T-helper 17 cell (primary cell): ENCODE measurements around the gene IQCH. TPM values are rescaled to one million over a fixed set of nuclear protein-coding genes. Genes with fewer than 3 reads are reported as not detected.

ENCODE experiments used
- ATAC-seq: fragments of 150-1000 bp; cut with Tn5 transposase; 2 replicates; pipeline ENCODE4 v1.10.0; 2021; ENCODE audit warnings: mild to moderate bottlenecking, moderate library complexity
- DNase-seq, 3 donors: peaks; one replicate each; pipeline versions ENCODE4 v3.0.0 to v3.0.0-alpha.2; 2020 to 2021
- H3K9me3 ChIP-seq: one replicate; pipeline ENCODE4 v1.7.0; 2013; ENCODE audit warnings: low read length, mild to moderate bottlenecking; ENCODE audit not compliant: control insufficient read depth, poor library complexity, severe bottlenecking
- H3K27ac Mint-ChIP-seq: one replicate; pipeline ENCODE4 v1.8.0; 2022; ENCODE audit warnings: mild to moderate bottlenecking, moderate library complexity, mixed read lengths
- H3K27me3 Mint-ChIP-seq: one replicate; pipeline ENCODE4 v1.8.0; 2022; ENCODE audit warnings: mixed read lengths
- H3K36me3 Mint-ChIP-seq: one replicate; pipeline ENCODE4 v1.8.0; 2022; ENCODE audit warnings: low read depth, mixed read lengths
- H3K4me1 Mint-ChIP-seq: one replicate; pipeline ENCODE4 v1.8.0; 2022; ENCODE audit warnings: mild to moderate bottlenecking, mixed read lengths
- H3K4me3 Mint-ChIP-seq: one replicate; pipeline ENCODE4 v1.8.0; 2022; ENCODE audit warnings: mild to moderate bottlenecking, moderate library complexity, mixed read lengths
- total RNA-seq, 4 donors: library from RNA in 2 of 4; stranded (reverse) in 2 of 4; gene quantifications; one replicate each; pipeline ENCODE4 v1.2.3 and lab custom pipeline; 2022 to 2026

The IQCH gene
- total RNA-seq, 2 donors from 2014 or later: 0.70 to 1.2 TPM

DNA sequence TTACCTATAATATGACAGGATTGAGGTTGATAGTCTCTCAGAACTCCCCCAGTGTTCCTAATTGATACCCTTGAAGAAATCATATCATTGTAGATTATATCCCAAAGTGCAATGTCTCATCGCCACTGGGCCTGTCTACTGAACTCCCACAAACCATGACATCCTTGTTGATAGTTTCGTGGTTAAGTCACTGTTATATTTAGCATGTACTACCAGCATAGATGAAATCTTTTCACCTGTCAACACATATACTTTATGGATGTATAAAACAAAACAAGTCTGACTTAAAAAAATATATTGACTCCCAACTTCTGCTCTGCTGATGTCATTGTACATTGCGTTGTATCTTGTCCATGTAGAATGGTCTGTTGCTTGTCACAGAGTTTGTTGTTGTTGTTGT, 128.1 kb downstream of the IQCH start:
- ATAC-seq: no peak
- H3K9me3 ChIP-seq: no peaks in the 10 kb centered on the region
- no peak overlapping the region for H3K27ac Mint-ChIP-seq
- peaks cover 22% of the 10 kb centered on the region for H3K27me3 Mint-ChIP-seq
- H3K4me1 Mint-ChIP-seq: no peaks in the 10 kb centered on the region
- H3K36me3 Mint-ChIP-seq: peaks cover 2% of the 10 kb centered on the region
- no peak overlapping the region for H3K4me3 Mint-ChIP-seq
- no peak for DNase-seq

DNA sequence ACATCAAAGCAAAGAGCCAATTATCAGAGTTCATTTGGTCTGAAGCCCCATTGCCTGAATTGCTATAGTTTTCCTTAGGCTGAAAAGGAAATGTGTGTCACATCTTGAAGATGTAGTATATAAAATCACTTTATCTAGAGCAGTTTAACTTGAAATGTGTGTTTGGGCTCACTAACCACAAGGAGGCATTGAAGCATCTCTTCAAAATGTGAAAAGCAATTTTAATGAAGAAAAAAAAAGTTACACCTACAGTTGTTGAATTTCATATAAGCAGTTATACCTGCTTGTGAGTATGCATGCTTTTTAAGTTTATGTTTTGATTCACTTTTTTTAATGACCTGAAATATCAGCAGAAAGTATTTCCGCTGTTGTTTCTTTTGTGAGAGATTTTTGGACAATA, 129.3 kb downstream of the IQCH start:
- no peak for DNase-seq

DNA sequence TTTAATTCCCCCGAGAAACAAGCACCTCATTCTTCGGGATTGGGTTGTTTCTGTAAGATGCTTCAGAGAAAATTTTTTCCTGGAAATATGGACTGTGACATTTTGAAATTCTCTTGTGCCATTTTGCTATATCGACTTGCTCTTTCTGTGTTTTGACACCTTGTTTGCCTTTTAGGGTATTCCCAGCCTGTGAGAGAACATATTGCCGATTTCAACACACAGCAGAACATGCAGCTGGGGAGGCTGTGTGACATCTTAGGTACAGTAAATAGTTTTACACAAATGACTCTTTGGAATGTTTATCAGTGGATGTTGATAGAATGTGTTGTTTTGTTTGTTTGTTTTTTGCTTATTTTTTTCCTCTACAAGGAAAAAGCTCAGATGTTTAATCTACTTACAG, 130.2 kb downstream of the IQCH start:
- ATAC-seq: no peak
- no peaks in the 10 kb centered on the region for H3K4me1 Mint-ChIP-seq
- H3K27me3 Mint-ChIP-seq: peaks cover 18% of the 10 kb centered on the region
- H3K27ac Mint-ChIP-seq: no peak overlapping the region
- DNase-seq: no peak
- peaks cover 2% of the 10 kb centered on the region for H3K36me3 Mint-ChIP-seq
- no peak overlapping the region for H3K4me3 Mint-ChIP-seq
- no peaks in the 10 kb centered on the region for H3K9me3 ChIP-seq

More for the DNA sequence above, 129.3 kb downstream of the IQCH start:
- no peaks in the 10 kb centered on the region for H3K9me3 ChIP-seq
- H3K27ac Mint-ChIP-seq: no peak overlapping the region
- no peak overlapping the region for H3K4me3 Mint-ChIP-seq
- H3K27me3 Mint-ChIP-seq: peaks cover 18% of the 10 kb centered on the region
- no peaks in the 10 kb centered on the region for H3K4me1 Mint-ChIP-seq
- peaks cover 2% of the 10 kb centered on the region for H3K36me3 Mint-ChIP-seq
- ATAC-seq: no peak

DNA sequence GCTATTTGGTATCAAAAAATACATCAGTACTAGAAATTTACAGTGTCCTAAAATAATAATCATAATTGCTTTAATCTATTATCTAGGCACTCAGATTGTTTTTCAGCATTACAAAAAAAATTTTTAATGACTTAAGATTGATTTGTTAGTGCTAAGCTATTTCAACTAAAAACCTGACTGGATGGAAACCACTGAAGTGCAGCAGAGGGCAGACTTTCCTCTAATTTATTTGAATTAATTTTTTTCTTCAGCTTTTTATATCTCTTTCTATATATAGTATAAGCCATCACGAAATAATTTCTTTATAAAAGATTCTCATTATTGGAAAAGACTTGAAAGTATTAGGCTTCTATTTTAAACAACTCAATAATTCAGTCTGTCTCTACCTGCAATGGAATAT, 131.4 kb downstream of the IQCH start:
- no peak overlapping the region for H3K4me3 Mint-ChIP-seq
- no peak overlapping the region for H3K27ac Mint-ChIP-seq
- DNase-seq (no peak), ATAC-seq (no peak)
- H3K4me1 Mint-ChIP-seq: no peaks in the 10 kb centered on the region
- peaks cover 15% of the 10 kb centered on the region for H3K27me3 Mint-ChIP-seq
- peaks cover 2% of the 10 kb centered on the region for H3K36me3 Mint-ChIP-seq
- H3K9me3 ChIP-seq: no peaks in the 10 kb centered on the region

DNA sequence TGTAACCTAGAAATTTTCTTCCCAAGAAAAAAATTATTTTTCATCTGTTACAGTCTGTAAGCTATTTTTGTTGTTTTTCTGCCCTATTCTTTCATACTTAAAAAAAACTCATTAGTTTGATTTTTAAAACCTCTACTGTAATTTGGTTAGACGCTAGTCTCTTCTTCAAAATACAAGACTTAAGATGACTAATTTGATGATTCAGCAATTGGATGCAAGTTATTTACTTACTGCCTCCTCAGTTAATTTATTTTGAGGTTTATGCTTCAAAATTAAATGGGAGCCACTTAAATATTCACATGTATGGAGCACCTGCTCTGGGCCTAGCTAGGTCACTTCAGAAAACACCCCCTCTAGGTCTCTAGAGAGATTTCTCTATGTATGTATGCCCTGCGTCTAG, 132.4 kb downstream of the IQCH start:
- ATAC-seq (no peak), DNase-seq (no peak)
- Mint-ChIP-seq H3K36me3 (no peaks in the 10 kb centered on the region), H3K27me3 (peaks cover 13% of the 10 kb centered on the region), H3K4me1 (no peaks in the 10 kb centered on the region), H3K4me3 (no peak overlapping the region), H3K27ac (no peak overlapping the region)
- H3K9me3 ChIP-seq: no peaks in the 10 kb centered on the region

DNA sequence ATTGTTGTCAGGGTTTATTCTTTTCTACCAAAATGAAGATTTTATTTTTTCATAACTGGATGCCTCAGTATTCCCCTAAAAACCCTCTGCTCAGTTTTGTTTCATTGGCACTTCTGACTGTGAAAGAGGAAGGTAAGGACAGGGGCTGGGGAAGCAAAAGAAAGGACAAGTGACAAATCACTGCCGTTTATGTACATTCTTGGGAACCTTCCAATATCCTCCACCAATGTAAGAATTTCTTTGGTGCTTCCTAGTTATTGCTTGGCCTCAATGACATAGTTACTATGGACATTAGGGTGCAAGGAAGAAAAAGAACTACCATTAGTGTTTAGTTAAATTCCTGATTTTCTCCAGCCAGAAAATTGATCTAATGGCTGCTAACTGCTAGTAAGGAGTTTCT, 135.4 kb downstream of the IQCH start:
- no peaks in the 10 kb centered on the region for H3K36me3 Mint-ChIP-seq
- no peaks in the 10 kb centered on the region for H3K9me3 ChIP-seq
- no peaks in the 10 kb centered on the region for H3K4me1 Mint-ChIP-seq
- H3K4me3 Mint-ChIP-seq: no peak overlapping the region
- DNase-seq (no peak), ATAC-seq (no peak)
- H3K27me3 Mint-ChIP-seq: peaks cover 19% of the 10 kb centered on the region
- no peak overlapping the region for H3K27ac Mint-ChIP-seq

DNA sequence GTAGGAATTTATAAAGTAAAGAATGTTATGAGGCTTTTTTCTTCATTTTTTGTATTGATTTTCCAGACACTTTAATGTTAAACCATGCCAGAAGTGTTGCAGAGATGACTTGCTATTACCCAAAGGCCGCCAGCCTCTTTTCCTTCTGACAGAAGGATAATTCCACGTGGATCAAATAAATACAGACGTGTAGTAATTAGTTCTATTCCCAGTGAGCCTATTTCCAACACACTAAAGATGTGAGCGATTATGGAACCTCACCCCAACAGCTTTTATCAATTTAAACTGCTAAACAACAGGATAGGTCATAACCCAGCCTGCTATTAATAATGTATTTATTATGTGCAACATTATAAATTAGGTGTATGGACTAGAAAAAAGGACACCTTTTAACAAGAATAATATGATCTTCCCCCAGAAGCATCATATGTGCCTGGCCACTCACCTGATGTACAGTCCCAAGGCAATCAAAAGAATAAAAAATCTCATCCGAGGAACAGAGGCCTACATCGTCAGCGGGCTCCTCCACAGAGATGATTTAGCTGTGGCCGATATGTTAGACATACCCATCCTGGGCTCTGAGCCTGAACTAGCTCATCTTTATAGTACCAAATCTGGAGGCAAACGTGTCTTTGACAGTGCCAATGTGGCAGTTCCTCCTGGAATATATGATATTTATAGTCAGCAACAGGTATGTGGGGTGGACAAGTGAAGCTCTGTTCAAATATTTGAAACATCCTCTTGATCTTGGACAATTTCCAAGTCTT, 140.5 kb downstream of the IQCH start:
- H3K27me3 Mint-ChIP-seq: peaks cover 8% of the 10 kb centered on the region
- H3K4me1 Mint-ChIP-seq: no peaks in the 10 kb centered on the region
- no peak overlapping the region for H3K27ac Mint-ChIP-seq
- H3K4me3 Mint-ChIP-seq: no peak overlapping the region
- no peak for ATAC-seq
- no peaks in the 10 kb centered on the region for H3K36me3 Mint-ChIP-seq
- no peaks in the 10 kb centered on the region for H3K9me3 ChIP-seq
- DNase-seq: no peak

DNA sequence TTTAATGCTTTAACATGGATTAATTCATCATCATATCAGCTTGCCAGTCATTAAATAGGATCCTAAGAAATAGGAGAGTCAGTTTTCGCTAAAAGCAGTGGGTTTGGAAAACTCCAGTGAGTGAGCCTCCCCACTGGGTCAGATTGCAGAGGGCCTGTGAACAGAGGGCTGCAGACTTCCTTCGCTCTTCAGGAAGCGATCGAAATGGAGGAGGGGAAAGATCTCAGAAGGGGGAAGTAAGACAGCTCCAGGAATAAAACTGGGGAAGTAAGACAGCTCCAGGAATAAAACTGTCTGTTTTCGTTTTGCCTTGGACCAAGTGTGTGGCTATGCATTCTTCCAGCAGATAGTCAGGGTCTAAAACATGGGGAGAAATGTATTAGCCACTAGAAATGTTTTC, 141.5 kb downstream of the IQCH start:
- no peak overlapping the region for H3K27ac Mint-ChIP-seq
- DNase-seq: no peak
- H3K27me3 Mint-ChIP-seq: peaks cover 8% of the 10 kb centered on the region
- no peak overlapping the region for H3K4me3 Mint-ChIP-seq
- no peaks in the 10 kb centered on the region for H3K4me1 Mint-ChIP-seq
- ATAC-seq: no peak
- H3K36me3 Mint-ChIP-seq: no peaks in the 10 kb centered on the region
- no peaks in the 10 kb centered on the region for H3K9me3 ChIP-seq

DNA sequence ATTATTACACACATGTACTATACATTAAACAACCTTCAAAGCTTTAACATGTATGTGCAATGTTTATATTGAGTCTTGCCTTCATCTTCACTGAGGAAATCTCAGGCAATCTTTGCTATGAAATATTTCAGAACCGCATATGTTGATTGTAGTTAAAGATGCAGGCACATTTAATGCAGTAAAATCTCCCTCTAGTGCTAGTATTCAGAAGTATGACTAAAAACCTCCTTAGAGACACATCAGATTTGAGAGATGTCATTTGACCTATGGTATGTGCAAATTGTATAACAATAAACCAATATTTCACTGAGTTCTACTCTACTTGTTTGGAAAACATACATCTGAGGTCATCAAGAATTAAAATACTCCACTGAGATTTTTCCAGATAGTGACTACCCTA, 142.6 kb downstream of the IQCH start:
- no peaks in the 10 kb centered on the region for H3K4me1 Mint-ChIP-seq
- H3K36me3 Mint-ChIP-seq: no peaks in the 10 kb centered on the region
- H3K4me3 Mint-ChIP-seq: no peak overlapping the region
- H3K9me3 ChIP-seq: no peaks in the 10 kb centered on the region
- DNase-seq: no peak
- peaks cover 4% of the 10 kb centered on the region for H3K27me3 Mint-ChIP-seq
- H3K27ac Mint-ChIP-seq: no peak overlapping the region
- no peak for ATAC-seq

DNA sequence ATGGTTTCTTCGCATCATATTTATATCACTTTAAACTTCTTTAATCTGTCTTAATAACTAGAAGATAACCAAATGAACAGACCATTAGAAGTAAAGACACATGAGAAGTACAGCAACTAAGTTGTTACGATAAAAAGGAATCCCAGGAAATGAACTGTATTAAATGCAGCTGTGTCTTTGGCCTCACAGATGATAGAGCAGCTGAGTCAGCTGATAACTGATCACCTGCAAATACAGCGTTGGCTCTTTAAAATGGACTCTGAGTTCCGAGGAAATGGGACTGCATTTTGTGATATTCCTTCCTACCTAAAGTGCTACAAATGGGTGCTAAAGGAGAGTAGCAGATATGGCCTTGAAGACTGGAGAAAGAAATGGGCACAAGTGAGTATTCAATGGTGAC, 145.3 kb downstream of the IQCH start:
- Mint-ChIP-seq H3K4me3 (no peak overlapping the region), H3K36me3 (no peaks in the 10 kb centered on the region), H3K27me3 (peaks cover 9% of the 10 kb centered on the region), H3K27ac (no peak overlapping the region), H3K4me1 (no peaks in the 10 kb centered on the region)
- ATAC-seq: no peak
- no peak for DNase-seq
- H3K9me3 ChIP-seq: no peaks in the 10 kb centered on the region

DNA sequence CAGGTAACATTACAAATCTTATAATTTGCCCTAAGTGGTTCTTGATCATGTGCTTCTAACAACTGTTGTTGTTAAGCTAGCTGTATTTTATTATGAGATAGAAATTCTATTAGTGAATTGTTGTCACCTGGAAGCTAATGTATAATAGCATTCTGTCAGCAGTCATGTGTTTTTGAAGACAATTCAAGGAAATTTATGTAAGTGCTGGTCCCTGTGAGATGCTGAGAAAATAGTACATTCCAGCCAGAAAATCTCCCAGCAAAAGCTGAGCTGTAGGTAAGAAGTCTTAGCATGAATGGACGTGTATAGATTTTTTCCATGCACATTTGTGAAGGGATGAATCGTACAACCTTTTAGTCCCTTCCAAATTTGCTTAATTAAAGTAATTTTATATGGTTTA, 146.3 kb downstream of the IQCH start:
- Mint-ChIP-seq H3K27me3 (peaks cover 13% of the 10 kb centered on the region), H3K4me3 (no peak overlapping the region), H3K27ac (no peak overlapping the region), H3K4me1 (no peaks in the 10 kb centered on the region), H3K36me3 (no peaks in the 10 kb centered on the region)
- DNase-seq (no peak), ATAC-seq (no peak)
- no peaks in the 10 kb centered on the region for H3K9me3 ChIP-seq

DNA sequence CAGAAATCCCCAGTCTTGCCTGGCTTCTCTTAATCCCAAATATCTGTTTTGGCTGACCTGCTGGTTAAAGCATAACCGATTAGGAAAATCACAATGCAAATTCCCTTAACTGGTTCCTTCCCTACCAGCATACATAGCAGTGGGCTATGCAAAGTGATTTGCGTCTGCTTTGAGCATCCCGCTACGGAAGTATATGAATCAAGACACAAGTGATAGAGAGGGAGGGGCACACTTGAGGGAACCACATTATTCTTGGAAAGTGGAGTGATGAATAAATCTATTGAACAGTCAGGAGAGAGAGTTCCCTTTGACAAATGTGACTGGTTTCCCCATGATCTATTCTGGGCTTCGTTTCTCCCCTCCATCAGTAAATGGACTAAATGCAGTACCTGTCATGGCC, 146.8 kb downstream of the IQCH start:
- DNase-seq (no peak), ATAC-seq (no peak)
- no peaks in the 10 kb centered on the region for H3K9me3 ChIP-seq
- Mint-ChIP-seq H3K27ac (no peak overlapping the region), H3K4me1 (no peaks in the 10 kb centered on the region), H3K27me3 (peaks cover 13% of the 10 kb centered on the region), H3K4me3 (no peak overlapping the region), H3K36me3 (no peaks in the 10 kb centered on the region)

DNA sequence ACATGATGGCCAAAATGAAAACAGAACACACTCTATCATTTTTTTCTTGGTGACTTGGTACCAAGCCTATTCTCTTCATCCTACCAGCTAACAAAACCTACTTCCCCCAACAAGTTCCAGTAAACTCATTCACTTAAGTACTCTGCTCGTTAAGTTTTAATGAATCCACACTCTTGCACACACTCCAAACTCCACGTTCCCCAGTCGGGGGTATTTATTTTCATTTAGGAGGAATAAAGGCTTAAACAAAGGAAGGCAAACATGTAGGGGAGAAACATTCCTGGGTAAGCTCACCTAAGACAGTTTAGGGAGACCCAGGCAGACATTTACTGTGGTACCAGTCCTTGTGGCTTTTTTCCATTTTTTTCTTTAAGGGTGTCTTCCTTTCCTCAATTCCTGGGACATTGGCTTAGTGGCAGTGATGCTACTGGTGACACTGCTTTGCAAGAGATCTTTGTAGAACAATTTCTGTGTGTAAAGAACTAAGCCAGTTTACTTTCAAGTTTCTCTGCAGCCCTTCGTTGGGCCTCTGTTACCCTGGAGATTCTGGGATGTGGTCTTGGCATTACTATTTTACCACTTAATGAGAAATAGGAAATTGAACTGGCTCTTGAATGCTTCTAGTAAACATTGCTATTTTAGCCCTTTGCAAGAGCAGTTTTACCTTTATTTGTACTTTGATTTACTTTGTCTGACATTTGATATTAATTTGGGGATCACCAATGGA, 149.0 kb downstream of the IQCH start:
- peaks cover 13% of the 10 kb centered on the region for H3K27me3 Mint-ChIP-seq

More for the DNA sequence above, 149.0 kb downstream of the IQCH start:
- no peak overlapping the region for H3K4me3 Mint-ChIP-seq
- no peak for DNase-seq
- no peak overlapping the region for H3K27ac Mint-ChIP-seq
- H3K9me3 ChIP-seq: no peaks in the 10 kb centered on the region
- H3K4me1 Mint-ChIP-seq: no peaks in the 10 kb centered on the region
- ATAC-seq: no peak
- no peaks in the 10 kb centered on the region for H3K36me3 Mint-ChIP-seq
